ENCODE results near the gene COMT. TPM values are rescaled to one million over a fixed set of nuclear protein-coding genes. Genes with fewer than 3 reads are reported as not detected.

Gene COMT
- total RNA-seq, 2 experiments from 2014 or later = 11.3 to 11.4 TPM

DNA sequence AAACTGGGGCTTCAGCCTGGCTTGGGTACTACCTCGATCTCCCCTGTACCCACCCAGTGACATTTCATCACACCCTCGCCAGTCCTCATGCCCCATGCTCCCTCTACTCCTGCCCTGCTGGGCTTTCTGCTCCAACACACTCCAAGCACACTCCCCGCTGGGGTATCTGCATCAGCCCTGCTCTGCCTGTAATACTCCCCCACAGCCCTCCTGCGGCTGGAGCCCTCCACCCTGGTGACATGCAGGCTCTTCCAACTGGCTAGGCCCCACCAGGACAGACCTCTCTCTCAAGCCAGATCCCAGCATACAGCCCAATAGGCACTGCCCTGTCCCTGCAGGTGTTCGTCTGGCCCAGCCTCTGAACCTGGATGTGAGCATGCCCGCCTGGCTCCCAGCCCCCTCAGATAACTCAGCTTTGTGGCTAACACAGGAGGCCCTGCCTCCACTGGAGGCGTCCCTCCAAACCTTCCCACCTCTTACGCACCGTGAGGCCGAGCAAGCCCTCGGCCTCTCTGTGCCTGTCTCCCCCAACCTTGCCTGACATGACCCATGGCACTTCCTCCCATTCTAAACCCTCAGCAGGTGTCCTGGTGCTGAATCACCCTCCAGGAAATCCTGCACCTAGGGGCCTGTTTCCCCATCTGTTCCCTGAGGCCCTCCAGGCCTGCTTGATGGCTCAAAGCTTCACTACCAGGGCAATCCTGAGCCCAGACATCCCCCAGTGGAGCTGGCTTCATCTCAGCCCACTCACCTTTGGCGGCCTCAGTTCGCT is 33.5 kb downstream of the COMT start:
- H3K4me3 Mint-ChIP-seq = no peak overlapping the region
- intact Hi-C loops (cut with DNase I, micrococcal nuclease) = loop anchor here (5.0 kb wide), 2 partner anchors 52 to 137 kb away; no protein-coding TSS in a partner anchor
- CTCF ChIA-PET = no interaction called here

DNA sequence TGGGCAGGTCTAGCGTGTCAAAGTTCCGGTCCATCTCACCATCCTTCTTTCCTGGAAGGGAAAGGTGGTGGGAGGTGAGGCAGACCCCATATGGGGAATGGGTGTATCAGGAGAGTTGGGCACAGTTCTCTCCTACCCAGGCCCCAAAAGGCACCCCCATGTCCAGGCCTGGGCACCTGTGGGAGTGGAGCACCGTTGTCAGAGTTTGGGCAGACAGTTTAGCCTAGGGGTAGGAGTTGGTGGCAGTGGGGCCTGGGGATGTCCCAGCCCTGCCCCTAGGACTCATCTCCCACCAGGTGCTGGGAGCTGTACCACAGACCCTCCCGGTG is 34.1 kb downstream of the COMT start:
- Mint-ChIP-seq H3K27me3 (no peaks in the 10 kb centered on the region), H3K36me3 (ENCODE audit: low read depth) (no peaks in the 10 kb centered on the region)
- CTCF ChIA-PET = no interaction called here

More for the DNA sequence above, 33.5 kb downstream of the COMT start:
- DNase-seq (no peak), ATAC-seq (ENCODE audit: poor library complexity) (no peak)
- Mint-ChIP-seq H3K9me3 (no peaks in the 10 kb centered on the region), H3K27ac (no peak overlapping the region), H3K36me3 (ENCODE audit: low read depth) (no peaks in the 10 kb centered on the region), H3K27me3 (no peaks in the 10 kb centered on the region), H3K4me1 (ENCODE audit: low read depth) (peaks cover 16% of the 10 kb centered on the region)
- Histone ChIP-seq H3K4me3 (ENCODE audit: low read length) (no peak overlapping the region), H3K36me3 (ENCODE audit: insufficient read depth, low read length) (no peaks in the 10 kb centered on the region), H3K27me3 (ENCODE audit: control insufficient read depth in 1 of 2, insufficient read depth in 2 of 2, low read length in 2 of 2) (no peaks in the 10 kb centered on the region), H3K27ac (ENCODE audit: low read depth in 1 of 2, low read length in 2 of 2) (no peak overlapping the region), H3K9me3 (ENCODE audit: control insufficient read depth in 1 of 2, insufficient read depth in 1 of 2, low read length in 2 of 2) (no peaks in the 10 kb centered on the region), H3K4me1 (ENCODE audit: insufficient read depth, low read length) (peaks cover 18% of the 10 kb centered on the region)
- POLR2A ChIA-PET = no interaction called here
- TF ChIP-seq, protein P1, sequence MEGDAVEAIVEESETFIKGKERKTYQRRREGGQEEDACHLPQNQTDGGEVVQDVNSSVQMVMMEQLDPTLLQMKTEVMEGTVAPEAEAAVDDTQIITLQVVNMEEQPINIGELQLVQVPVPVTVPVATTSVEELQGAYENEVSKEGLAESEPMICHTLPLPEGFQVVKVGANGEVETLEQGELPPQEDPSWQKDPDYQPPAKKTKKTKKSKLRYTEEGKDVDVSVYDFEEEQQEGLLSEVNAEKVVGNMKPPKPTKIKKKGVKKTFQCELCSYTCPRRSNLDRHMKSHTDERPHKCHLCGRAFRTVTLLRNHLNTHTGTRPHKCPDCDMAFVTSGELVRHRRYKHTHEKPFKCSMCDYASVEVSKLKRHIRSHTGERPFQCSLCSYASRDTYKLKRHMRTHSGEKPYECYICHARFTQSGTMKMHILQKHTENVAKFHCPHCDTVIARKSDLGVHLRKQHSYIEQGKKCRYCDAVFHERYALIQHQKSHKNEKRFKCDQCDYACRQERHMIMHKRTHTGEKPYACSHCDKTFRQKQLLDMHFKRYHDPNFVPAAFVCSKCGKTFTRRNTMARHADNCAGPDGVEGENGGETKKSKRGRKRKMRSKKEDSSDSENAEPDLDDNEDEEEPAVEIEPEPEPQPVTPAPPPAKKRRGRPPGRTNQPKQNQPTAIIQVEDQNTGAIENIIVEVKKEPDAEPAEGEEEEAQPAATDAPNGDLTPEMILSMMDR (IDR thresholded peaks at IDR 0.05) = no peak

DNA sequence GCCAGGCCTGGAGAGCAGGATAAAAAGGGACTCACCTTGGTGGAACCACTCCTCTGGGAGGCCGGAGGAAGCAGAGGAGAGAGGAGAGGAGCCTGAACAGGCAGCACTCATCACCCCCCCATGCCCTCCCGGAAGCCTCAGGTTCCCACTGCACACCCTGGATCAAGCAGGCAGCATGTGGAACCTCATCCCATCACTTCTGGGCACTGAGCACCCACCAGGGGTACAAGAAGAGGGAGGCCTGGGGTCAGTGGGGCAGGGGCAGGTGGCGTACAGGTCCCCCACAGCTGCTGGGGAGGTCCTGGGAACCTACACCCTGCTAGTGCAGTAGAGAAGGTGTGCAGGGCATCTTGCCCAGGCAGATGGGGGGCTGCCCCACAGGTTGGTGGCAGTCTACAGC is 35.1 kb downstream of the COMT start:
- Histone ChIP-seq H3K27me3 (ENCODE audit: control insufficient read depth in 1 of 2, insufficient read depth in 2 of 2, low read length in 2 of 2) (no peaks in the 10 kb centered on the region), H3K36me3 (ENCODE audit: insufficient read depth, low read length) (no peaks in the 10 kb centered on the region), H3K4me3 (ENCODE audit: low read length) (no peak overlapping the region), H3K4me1 (ENCODE audit: insufficient read depth, low read length) (peaks cover 2% of the 10 kb centered on the region), H3K27ac (ENCODE audit: low read depth in 1 of 2, low read length in 2 of 2) (no peak overlapping the region), H3K9me3 (ENCODE audit: control insufficient read depth in 1 of 2, insufficient read depth in 1 of 2, low read length in 2 of 2) (no peaks in the 10 kb centered on the region)
- Mint-ChIP-seq H3K27ac (no peak overlapping the region), H3K4me1 (ENCODE audit: low read depth) (peaks cover 4% of the 10 kb centered on the region), H3K36me3 (ENCODE audit: low read depth) (no peaks in the 10 kb centered on the region), H3K9me3 (no peaks in the 10 kb centered on the region), H3K4me3 (no peak overlapping the region), H3K27me3 (no peaks in the 10 kb centered on the region)
- TF ChIP-seq, protein P1 (IDR thresholded peaks at IDR 0.05) = no peak
- intact Hi-C loops (cut with DNase I, micrococcal nuclease) = no loop called here
- POLR2A ChIA-PET = no interaction called here
- no peak for DNase-seq
- CTCF ChIA-PET = no interaction called here
- no peak for ATAC-seq (ENCODE audit: poor library complexity)

More for the DNA sequence above, 34.1 kb downstream of the COMT start:
- TF ChIP-seq, protein P1 (IDR thresholded peaks at IDR 0.05) = no peak
- no peaks in the 10 kb centered on the region for H3K9me3 Mint-ChIP-seq
- H3K27me3 ChIP-seq (ENCODE audit: control insufficient read depth in 1 of 2, insufficient read depth in 2 of 2, low read length in 2 of 2) = no peaks in the 10 kb centered on the region
- H3K27ac Mint-ChIP-seq = no peak overlapping the region
- DNase-seq (no peak), ATAC-seq (ENCODE audit: poor library complexity) (no peak)
- peaks cover 12% of the 10 kb centered on the region for H3K4me1 Mint-ChIP-seq (ENCODE audit: low read depth)
- H3K27ac ChIP-seq (ENCODE audit: low read depth in 1 of 2, low read length in 2 of 2) = no peak overlapping the region
- POLR2A ChIA-PET = no interaction called here
- H3K9me3 ChIP-seq (ENCODE audit: control insufficient read depth in 1 of 2, insufficient read depth in 1 of 2, low read length in 2 of 2) = no peaks in the 10 kb centered on the region
- peaks cover 12% of the 10 kb centered on the region for H3K4me1 ChIP-seq (ENCODE audit: insufficient read depth, low read length)
- H3K36me3 ChIP-seq (ENCODE audit: insufficient read depth, low read length) = no peaks in the 10 kb centered on the region
- no peak overlapping the region for H3K4me3 Mint-ChIP-seq
- intact Hi-C loops (cut with DNase I, micrococcal nuclease) = no loop called here
- H3K4me3 ChIP-seq (ENCODE audit: low read length) = no peak overlapping the region

All from CD4-positive, alpha-beta T cell (primary cell).